Hepatocyte (in vitro differentiated cells): ENCODE measurements around the gene OTOP3. TPM values are rescaled to one million over a fixed set of nuclear protein-coding genes. Genes with fewer than 3 reads are reported as not detected.

Experiments used
- DNase-seq: peaks from one replicate; pipeline ENCODE4 v3.0.0-alpha.2; 2016; ENCODE audit warnings: low spot score
- H2AFZ ChIP-seq: fragments of 200-600 bp; sonication (generic); 2 replicates; pipeline ENCODE4 v1.6.0; 2016; ENCODE audit warnings: antibody characterized with exemption, mild to moderate bottlenecking
- H3K27ac ChIP-seq: fragments of 200-600 bp; sonication (generic); 2 replicates; pipeline ENCODE4 v1.5.1; 2016; ENCODE audit warnings: mild to moderate bottlenecking
- H3K27me3 ChIP-seq: fragments of 200-600 bp; sonication (generic); 2 replicates; pipeline ENCODE4 v1.6.1; 2016
- H3K36me3 ChIP-seq: fragments of 200-600 bp; sonication (generic); replicated peaks from 2 replicates; pipeline ENCODE4 v1.5.1; 2016; ENCODE audit warnings: low read depth; ENCODE audit not compliant: insufficient read depth
- H3K4me1 ChIP-seq: fragments of 200-600 bp; sonication (generic); 2 replicates; pipeline ENCODE4 v1.5.1; 2016; ENCODE audit warnings: mild to moderate bottlenecking, moderate library complexity; ENCODE audit not compliant: insufficient read depth
- H3K4me2 ChIP-seq: fragments of 200-600 bp; sonication (generic); 2 replicates; pipeline ENCODE4 v1.6.0; 2016
- H3K4me3 ChIP-seq: fragments of 200-600 bp; sonication (generic); 2 replicates; pipeline ENCODE4 v1.5.1; 2016; ENCODE audit warnings: mild to moderate bottlenecking
- H3K79me2 ChIP-seq: fragments of 200-600 bp; sonication (generic); 2 replicates; pipeline ENCODE4 v1.6.0; 2017; ENCODE audit warnings: mild to moderate bottlenecking
- H3K9me2 ChIP-seq: fragments of 200-600 bp; sonication (generic); replicated peaks from 2 replicates; pipeline ENCODE4 v1.6.0; 2017; ENCODE audit warnings: mild to moderate bottlenecking; ENCODE audit not compliant: insufficient read depth
- H3K9me3 ChIP-seq: fragments of 200-600 bp; sonication (generic); 2 replicates; pipeline ENCODE4 v1.5.1; 2016; ENCODE audit warnings: low read depth, mild to moderate bottlenecking
- H4K20me1 ChIP-seq: fragments of 200-600 bp; sonication (generic); 2 replicates; pipeline ENCODE4 v1.6.0; 2016; ENCODE audit warnings: mild to moderate bottlenecking; ENCODE audit not compliant: insufficient read depth, poor library complexity, severe bottlenecking
- EZH2 ChIP-seq: fragments of 200-600 bp; sonication (generic); IDR thresholded peaks from 2 replicates; pipeline ENCODE4 v1.6.1; 2016; ENCODE audit warnings: antibody characterized with exemption, mild to moderate bottlenecking, borderline replicate concordance
- EZH2phosphoT487 ChIP-seq: fragments of 200-600 bp; sonication (generic); IDR thresholded peaks from one replicate; pipeline ENCODE4 v1.6.1; 2018; ENCODE audit warnings: antibody characterized with exemption, mild to moderate bottlenecking, low read depth, moderate library complexity; ENCODE audit not compliant: unreplicated experiment, severe bottlenecking
- WGBS: methylation state at CpG from one replicate; pipeline ENCODE4 v1.1.6; 2016; ENCODE audit warnings: low lambda C conversion rate; ENCODE audit errors: missing lambda C conversion rate; 5-methylcytosine and 5-hydroxymethylcytosine counted together
- polyA plus RNA-seq: library from polyadenylated mRNA; unstranded; fragments of >200 nt; fragmentation: Nextera tagmentation; extraction: Ambion mirVana; gene quantifications from 2 replicates; pipeline ENCODE4 v1.2.1, GENCODE V29; 2016
- total RNA-seq: library from RNA; depleted of rRNA; stranded (reverse); fragments of >200 nt; gene quantifications from 2 replicates; pipeline ENCODE4 v1.2.3, GENCODE V29; 2014
- TF ChIP-seq, protein P1 (sequence below): fragments of 200-600 bp; sonication (generic); IDR thresholded peaks from 2 replicates; pipeline ENCODE4 v1.5.1; 2016; ENCODE audit warnings: antibody characterized with exemption, mild to moderate bottlenecking; ENCODE audit not compliant: poor library complexity

The OTOP3 gene
- total and polyA plus RNA-seq, 2 experiments from 2014 or later, result 0.43 TPM; not detected in 1

DNA sequence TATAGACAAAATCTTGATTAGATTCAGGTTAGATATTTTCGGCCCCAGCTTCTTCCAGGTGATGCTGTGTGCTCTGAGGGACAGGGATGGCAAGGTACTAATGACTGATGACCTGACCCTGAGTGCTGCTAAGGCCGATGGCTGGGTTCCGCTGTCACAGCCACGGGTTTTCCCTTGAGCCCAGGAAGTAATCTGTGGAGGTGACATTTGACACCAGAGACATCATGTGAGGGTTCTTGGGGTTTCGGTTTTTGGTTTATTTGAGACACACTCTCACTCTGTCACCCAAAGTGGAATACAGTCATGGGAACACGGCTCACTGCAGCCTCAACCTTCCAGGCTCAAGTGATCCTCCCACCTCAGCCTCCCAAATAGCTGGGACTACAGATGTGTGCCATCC is 9.8 kb downstream of the OTOP3 start:
- TF ChIP-seq, protein P1, sequence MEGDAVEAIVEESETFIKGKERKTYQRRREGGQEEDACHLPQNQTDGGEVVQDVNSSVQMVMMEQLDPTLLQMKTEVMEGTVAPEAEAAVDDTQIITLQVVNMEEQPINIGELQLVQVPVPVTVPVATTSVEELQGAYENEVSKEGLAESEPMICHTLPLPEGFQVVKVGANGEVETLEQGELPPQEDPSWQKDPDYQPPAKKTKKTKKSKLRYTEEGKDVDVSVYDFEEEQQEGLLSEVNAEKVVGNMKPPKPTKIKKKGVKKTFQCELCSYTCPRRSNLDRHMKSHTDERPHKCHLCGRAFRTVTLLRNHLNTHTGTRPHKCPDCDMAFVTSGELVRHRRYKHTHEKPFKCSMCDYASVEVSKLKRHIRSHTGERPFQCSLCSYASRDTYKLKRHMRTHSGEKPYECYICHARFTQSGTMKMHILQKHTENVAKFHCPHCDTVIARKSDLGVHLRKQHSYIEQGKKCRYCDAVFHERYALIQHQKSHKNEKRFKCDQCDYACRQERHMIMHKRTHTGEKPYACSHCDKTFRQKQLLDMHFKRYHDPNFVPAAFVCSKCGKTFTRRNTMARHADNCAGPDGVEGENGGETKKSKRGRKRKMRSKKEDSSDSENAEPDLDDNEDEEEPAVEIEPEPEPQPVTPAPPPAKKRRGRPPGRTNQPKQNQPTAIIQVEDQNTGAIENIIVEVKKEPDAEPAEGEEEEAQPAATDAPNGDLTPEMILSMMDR, result no peak
- TF ChIP-seq EZH2 (no peak), EZH2phosphoT487 (no peak)
- Histone ChIP-seq H3K36me3 (no peaks in the 10 kb centered on the region), H3K4me3 (no peak overlapping the region), H3K9me2 (no peaks in the 10 kb centered on the region), H3K4me1 (peaks cover 3% of the 10 kb centered on the region), H2AFZ (no peak overlapping the region), H3K4me2 (no peak overlapping the region), H3K9me3 (no peaks in the 10 kb centered on the region), H3K79me2 (no peaks in the 10 kb centered on the region), H3K27ac (no peak overlapping the region), H4K20me1 (no peaks in the 10 kb centered on the region), H3K27me3 (peaks cover 7% of the 10 kb centered on the region)
- WGBS, result 77% methylated on average over 6 of the region's 6 CpGs
- DNase-seq, result no peak

DNA sequence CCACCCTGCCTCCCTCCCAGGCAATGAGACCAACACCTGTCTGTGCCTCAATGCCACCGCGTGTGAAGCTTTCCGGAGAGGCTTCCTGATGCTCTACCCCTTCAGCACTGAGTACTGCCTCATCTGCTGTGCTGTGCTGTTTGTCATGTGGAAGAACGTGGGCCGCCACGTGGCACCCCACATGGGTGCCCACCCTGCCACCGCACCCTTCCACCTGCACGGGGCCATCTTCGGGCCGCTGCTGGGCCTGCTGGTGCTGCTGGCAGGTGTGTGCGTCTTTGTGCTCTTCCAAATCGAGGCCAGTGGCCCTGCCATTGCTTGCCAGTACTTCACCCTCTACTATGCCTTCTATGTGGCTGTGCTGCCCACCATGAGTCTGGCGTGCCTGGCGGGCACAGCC is 10.9 kb downstream of the OTOP3 start:
- TF ChIP-seq, protein P1, result no peak
- TF ChIP-seq EZH2phosphoT487 (no peak), EZH2 (no peak)
- no peaks in the 10 kb centered on the region for H3K79me2 ChIP-seq
- H3K4me1 ChIP-seq, result peaks cover 4% of the 10 kb centered on the region
- DNase-seq, result no peak
- no peak overlapping the region for H3K4me2 ChIP-seq
- 89% methylated on average over 14 of the region's 14 CpGs for WGBS
- no peaks in the 10 kb centered on the region for H3K9me2 ChIP-seq
- no peaks in the 10 kb centered on the region for H3K9me3 ChIP-seq
- no peak overlapping the region for H2AFZ ChIP-seq
- H4K20me1 ChIP-seq, result no peaks in the 10 kb centered on the region
- no peak overlapping the region for H3K27ac ChIP-seq
- H3K36me3 ChIP-seq, result no peaks in the 10 kb centered on the region
- H3K27me3 ChIP-seq, result no peaks in the 10 kb centered on the region
- no peak overlapping the region for H3K4me3 ChIP-seq

DNA sequence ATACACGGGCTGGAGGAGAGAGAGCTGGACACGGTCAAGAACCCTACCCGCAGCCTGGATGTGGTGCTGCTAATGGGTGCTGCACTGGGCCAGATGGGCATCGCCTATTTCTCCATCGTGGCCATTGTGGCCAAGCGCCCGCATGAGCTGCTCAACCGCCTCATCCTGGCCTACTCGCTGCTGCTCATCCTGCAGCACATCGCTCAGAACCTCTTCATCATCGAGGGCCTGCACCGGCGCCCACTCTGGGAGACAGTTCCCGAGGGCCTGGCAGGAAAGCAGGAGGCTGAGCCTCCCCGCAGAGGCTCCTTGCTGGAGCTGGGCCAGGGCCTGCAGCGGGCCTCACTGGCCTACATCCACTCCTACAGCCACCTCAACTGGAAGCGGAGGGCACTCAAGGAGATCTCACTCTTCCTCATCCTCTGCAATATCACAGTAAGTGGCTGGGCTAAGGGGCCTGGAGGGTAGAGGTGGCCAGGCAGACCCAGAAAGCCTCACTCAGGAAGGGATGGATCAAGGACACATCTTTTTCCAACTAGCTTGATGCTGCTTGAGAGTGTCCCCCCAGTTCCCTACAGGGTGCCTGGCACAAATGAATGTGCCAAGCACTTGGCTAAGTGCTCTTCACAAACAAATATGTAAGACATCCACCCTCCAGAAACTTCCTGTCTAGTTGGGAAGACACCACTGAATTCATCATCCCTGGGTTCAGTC is 11.5 kb downstream of the OTOP3 start:
- no peak for DNase-seq
- Histone ChIP-seq H3K4me1 (peaks cover 4% of the 10 kb centered on the region), H3K27ac (no peak overlapping the region), H3K4me2 (no peak overlapping the region), H2AFZ (no peak overlapping the region), H3K79me2 (no peaks in the 10 kb centered on the region), H3K9me2 (no peaks in the 10 kb centered on the region), H3K27me3 (no peaks in the 10 kb centered on the region), H3K36me3 (no peaks in the 10 kb centered on the region), H3K4me3 (no peak overlapping the region), H3K9me3 (no peaks in the 10 kb centered on the region), H4K20me1 (no peaks in the 10 kb centered on the region)
- TF ChIP-seq EZH2phosphoT487 (no peak), EZH2 (no peak)
- WGBS, result 96% methylated on average over 17 of the region's 17 CpGs

DNA sequence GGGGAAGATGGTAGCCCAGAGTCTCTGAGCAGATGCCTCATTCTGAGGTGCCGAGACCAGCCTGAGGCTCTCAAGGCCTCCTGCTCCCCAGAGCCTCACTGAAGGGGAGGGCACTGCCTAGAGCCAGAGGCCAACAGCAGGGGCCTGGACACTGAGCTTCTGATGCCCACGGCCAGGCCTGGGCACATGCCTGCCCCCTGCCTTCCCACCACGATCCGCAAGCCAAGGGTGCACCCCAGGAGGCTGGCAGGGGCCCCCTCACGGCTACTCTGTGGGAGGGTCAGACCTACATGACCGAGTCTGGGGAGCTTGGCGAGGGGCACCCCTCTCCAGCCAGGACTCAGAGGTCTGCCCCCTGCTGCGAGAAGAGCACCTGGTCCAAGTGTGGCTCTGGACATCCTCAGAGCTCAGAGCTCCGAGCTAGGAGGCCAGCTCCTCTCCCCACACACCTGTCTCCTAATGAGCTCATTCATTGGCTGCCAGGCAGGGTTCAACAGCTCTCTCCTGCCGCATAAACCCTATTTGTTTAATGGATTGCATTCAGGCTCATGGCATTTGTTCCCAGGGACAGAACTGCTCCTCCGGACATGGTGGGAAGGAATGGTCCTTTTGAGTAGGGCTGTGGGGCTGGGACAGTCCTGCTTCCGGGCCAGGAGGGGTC is 13.9 kb downstream of the OTOP3 start:
- Histone ChIP-seq H3K9me3 (no peaks in the 10 kb centered on the region), H3K36me3 (no peaks in the 10 kb centered on the region), H3K27ac (no peak overlapping the region), H4K20me1 (no peaks in the 10 kb centered on the region), H3K4me3 (no peak overlapping the region), H2AFZ (no peak overlapping the region), H3K79me2 (no peaks in the 10 kb centered on the region), H3K4me1 (peaks cover 11% of the 10 kb centered on the region), H3K27me3 (no peaks in the 10 kb centered on the region), H3K4me2 (no peak overlapping the region), H3K9me2 (no peaks in the 10 kb centered on the region)
- no peak for DNase-seq
- TF ChIP-seq EZH2 (no peak), EZH2phosphoT487 (no peak)
- TF ChIP-seq, protein P1, result no peak
- 67% methylated on average over 12 of the region's 12 CpGs for WGBS
